Uterus (tissue), 4 donors: ENCODE data around the gene VPS37D. TPM values are rescaled to one million over a fixed set of nuclear protein-coding genes. Genes with fewer than 3 reads are reported as not detected.
"Not testable (repeated sequence)": the region's sequence is repeated elsewhere in the genome, so short reads cannot be mapped to it uniquely, and the experiment has no call there.

Source experiments
- DNase-seq, 2 donors: peaks; one replicate each; pipeline ENCODE4 v3.0.0-alpha.2; 2019 to 2020
- H3K27ac ChIP-seq, 2 donors: fragments of 200-600 bp; sonication (generic); 1 replicate in 1 of 2; 2 replicates in 1 of 2; pipeline ENCODE4 v1.5.1; 2016 to 2018
- H3K27me3 ChIP-seq, 2 donors: fragments of 200-600 bp; sonication (generic); one replicate each; pipeline ENCODE4 v1.5.1; 2018 to 2019; ENCODE audit warnings: control low read depth in 1 of 2
- H3K36me3 ChIP-seq, 2 donors: fragments of 200-600 bp; sonication (generic); one replicate each; pipeline ENCODE4 v1.5.1; 2019; ENCODE audit warnings: control low read depth in 1 of 2
- H3K4me1 ChIP-seq, 2 donors: fragments of 200-600 bp; sonication (generic); one replicate each; pipeline ENCODE4 v1.5.1; 2018 to 2019; ENCODE audit warnings: control low read depth in 1 of 2
- H3K4me3 ChIP-seq, 2 donors: fragments of 200-600 bp; sonication (generic); 1 replicate in 1 of 2; 2 replicates in 1 of 2; pipeline ENCODE4 v1.5.1; 2018 to 2019; ENCODE audit warnings: mild to moderate bottlenecking in 1 of 2
- H3K9me3 ChIP-seq, 2 donors: fragments of 200-600 bp; sonication (generic); one replicate each; pipeline ENCODE4 v1.5.1; 2019; ENCODE audit warnings: control low read depth in 1 of 2
- CTCF ChIP-seq, 4 experiments: fragments of 200-600 bp in 2 of 4; fragments of 450-650 bp in 2 of 4; sonication (generic) in 2 of 4; IDR thresholded peaks; one replicate each; pipeline ENCODE4 v1.5.1; 2016 to 2019; ENCODE audit warnings: antibody characterized with exemption in 4 of 4, mild to moderate bottlenecking in 2 of 4, moderate library complexity in 1 of 4
- POLR2A ChIP-seq, 2 donors: fragments of 450-650 bp; IDR thresholded peaks; one replicate each; pipeline ENCODE4 v1.6.1; 2016; ENCODE audit warnings: antibody characterized with exemption in 2 of 2, mild to moderate bottlenecking in 1 of 2, moderate library complexity in 1 of 2
- intact Hi-C: fragments of 100-400 bp; cut with DNase I; formaldehyde crosslinking; loops from one replicate; pipeline ENCODE4 v1.15.1; 2023; ENCODE audit warnings: low total_unique reads
- total RNA-seq, 4 donors: library from RNA; depleted of rRNA in 3 of 4; stranded (reverse); fragments of >200 nt in 3 of 4; gene quantifications; one replicate each; pipeline versions ENCODE4 v1.1.0 to v1.2.4, GENCODE V29; 2014 to 2023
- donor health status: DM: yes; HTN: yes; CAD: no.

Gene VPS37D
- total RNA-seq, 4 donors from 2014 or later: 6.7 to 9.3 (median 8.8) TPM; not detected in 1

- intact Hi-C loops: no loop called here
- Histone ChIP-seq H3K9me3 (no peaks in the 10 kb centered on the region), H3K4me3 (no peak overlapping the region), H3K27me3 (peaks cover 3 to 5% of the 10 kb centered on the region in 2 donors), H3K4me1 (peaks cover 0 to 5% of the 10 kb centered on the region in 2 donors), H3K36me3 (no peaks in the 10 kb centered on the region), H3K27ac (no peak overlapping the region)
- no peak for TF ChIP-seq POLR2A (IDR thresholded peaks at IDR 0.05)
- TF ChIP-seq CTCF (IDR thresholded peaks at IDR 0.05): no peak
- no peak for DNase-seq
These were observed 17.1 kb upstream of the VPS37D start for GRCh38 chr7:73650524-73650923.

GRCh38 chr7:73652541-73652949 is 15.1 kb upstream of the VPS37D start:
- Histone ChIP-seq H3K9me3 (no peaks in the 10 kb centered on the region), H3K36me3 (no peaks in the 10 kb centered on the region), H3K27ac (no peak overlapping the region), H3K4me3 (no peak overlapping the region), H3K4me1 (peaks cover 0 to 5% of the 10 kb centered on the region in 2 donors), H3K27me3 (no peaks in the 10 kb centered on the region)
- TF ChIP-seq POLR2A (IDR thresholded peaks at IDR 0.05) (no peak), CTCF (IDR thresholded peaks at IDR 0.05) (no peak)
- intact Hi-C loops: no loop called here
- no peak for DNase-seq

GRCh38 chr7:73655309-73655708 is 12.3 kb upstream of the VPS37D start:
- H3K9me3 ChIP-seq, DNase-seq, H3K4me3 ChIP-seq, H3K27me3 ChIP-seq, intact Hi-C loops, H3K4me1 ChIP-seq, H3K36me3 ChIP-seq, H3K27ac ChIP-seq: not testable (repeated sequence)

GRCh38 chr7:73659983-73660382 is 7.6 kb upstream of the VPS37D start:
- TF ChIP-seq CTCF (IDR thresholded peaks at IDR 0.05): no peak
- TF ChIP-seq POLR2A (IDR thresholded peaks at IDR 0.05): no peak
- Histone ChIP-seq H3K27me3 (no peaks in the 10 kb centered on the region), H3K9me3 (no peaks in the 10 kb centered on the region), H3K27ac (no peak overlapping the region), H3K4me3 (no peak overlapping the region), H3K36me3 (no peaks in the 10 kb centered on the region), H3K4me1 (no peaks in the 10 kb centered on the region)
- DNase-seq: no peak
- intact Hi-C loops: no loop called here

GRCh38 chr7:73660594-73660993 is 7.0 kb upstream of the VPS37D start:
- H3K27me3 ChIP-seq, H3K27ac ChIP-seq, intact Hi-C loops, H3K9me3 ChIP-seq, H3K4me3 ChIP-seq, DNase-seq, H3K4me1 ChIP-seq, H3K36me3 ChIP-seq: not testable (repeated sequence)

- TF ChIP-seq POLR2A (IDR thresholded peaks at IDR 0.05): no peak
These were observed 4.6 kb upstream of the VPS37D start for GRCh38 chr7:73663033-73663432.

More at GRCh38 chr7:73663033-73663432, 4.6 kb upstream of the VPS37D start:
- Histone ChIP-seq H3K27me3 (no peaks in the 10 kb centered on the region), H3K4me3 (no peak overlapping the region), H3K4me1 (no peaks in the 10 kb centered on the region), H3K36me3 (no peaks in the 10 kb centered on the region), H3K9me3 (no peaks in the 10 kb centered on the region), H3K27ac (no peak overlapping the region)
- no peak for DNase-seq
- intact Hi-C loops: no loop called here
